Suprapubic skin (tissue), 4 donors: Measurements from ENCODE around the gene TRAPPC10.

Experiments
- CTCF ChIP-seq, 2 donors: fragments of 200-600 bp in 1 of 2; fragments of 450-650 bp in 1 of 2; sonication (generic) in 1 of 2; IDR thresholded peaks; one replicate each; pipeline ENCODE4 v1.5.1; 2016 to 2019; ENCODE audit warnings: antibody characterized with exemption in 2 of 2, mild to moderate bottlenecking in 1 of 2, moderate library complexity in 1 of 2
- EP300 ChIP-seq: sonication (generic); formaldehyde crosslinking; IDR thresholded peaks from one replicate; pipeline ENCODE4 v1.6.1; 2017; ENCODE audit warnings: antibody characterized with exemption
- POLR2AphosphoS5 ChIP-seq, 3 donors: sonication (generic); formaldehyde crosslinking; IDR thresholded peaks; one replicate each; pipeline ENCODE4 v1.6.1; 2017; ENCODE audit warnings: antibody characterized with exemption in 3 of 3

- TF ChIP-seq EP300: no peak
- no peak for TF ChIP-seq CTCF (IDR thresholded peaks at IDR 0.05)
- no peak for TF ChIP-seq POLR2AphosphoS5 (IDR thresholded peaks at IDR 0.05)
These were observed 74.7 kb downstream of the TRAPPC10 start for GRCh38 chr21:44086636-44087425.
